ENCODE measurements around the gene BCR.

The BCR gene

GRCh38 chr22:23263651-23264555 lies 83.6 kb downstream of the BCR start:
- no peak overlapping the region for H3K4me3 ChIP-seq (ENCODE audit: low read depth, low read length)
- no peak for TF ChIP-seq CTCF (IDR thresholded peaks at IDR 0.05; ENCODE audit: low read depth, low read length)

DNA sequence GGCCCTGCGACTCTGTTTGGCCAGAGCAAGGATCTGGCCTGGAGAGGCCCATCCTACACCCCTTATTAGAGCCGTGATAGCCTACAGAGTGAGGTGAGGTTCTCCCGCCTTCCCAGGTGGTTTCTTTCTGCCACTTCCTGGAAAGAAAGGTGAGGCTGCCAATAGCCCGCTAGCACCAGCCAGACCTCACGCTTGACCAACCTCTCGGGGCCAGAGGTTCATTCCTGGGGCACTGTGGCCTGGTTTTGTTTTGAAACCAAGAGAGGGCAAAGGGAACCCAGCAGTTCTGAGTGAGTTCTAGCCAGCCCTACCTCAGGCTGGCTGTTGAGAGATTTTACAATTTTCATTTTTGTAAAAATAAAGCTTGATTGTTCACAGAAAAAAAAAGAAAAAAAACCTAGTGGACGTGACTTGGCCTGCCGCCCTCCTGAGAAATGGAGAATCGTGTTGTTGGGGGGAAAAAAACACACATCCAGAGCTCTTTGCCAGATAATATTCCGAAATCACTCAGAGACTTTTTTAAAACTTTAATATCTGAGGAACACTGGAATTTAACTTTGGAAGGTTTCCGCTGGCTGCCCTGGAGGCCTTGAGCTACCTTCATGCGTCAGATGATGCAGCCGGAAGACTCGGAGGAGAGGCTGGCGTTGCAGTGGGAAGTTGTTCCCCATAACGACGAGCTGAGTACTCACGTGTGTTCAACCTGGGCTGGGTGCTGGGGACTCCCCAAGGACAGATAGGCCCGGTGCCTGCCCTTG lies 84.5 kb downstream of the BCR start:
- TF ChIP-seq CTCF (IDR thresholded peaks at IDR 0.05; ENCODE audit: low read depth, low read length), result no peak
- no peak overlapping the region for H3K4me3 ChIP-seq (ENCODE audit: low read depth, low read length)

DNA sequence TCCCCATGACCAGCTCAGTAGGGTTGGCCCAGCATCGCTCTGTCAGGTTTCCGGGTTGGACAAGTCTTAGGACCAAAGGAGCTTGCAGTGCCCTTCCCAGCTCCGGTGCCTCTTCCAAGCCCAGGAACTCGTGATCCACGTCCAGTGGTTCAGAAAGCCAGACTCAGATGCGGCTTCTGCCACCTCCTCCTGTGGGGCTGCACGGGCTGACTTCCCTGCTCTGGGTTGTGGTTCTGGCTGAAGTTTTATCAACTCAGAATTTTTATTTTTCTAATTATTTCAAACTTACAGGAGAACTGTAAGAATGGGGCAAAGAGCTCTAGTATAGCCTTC lies 85.0 kb downstream of the BCR start:
- H3K4me3 ChIP-seq (ENCODE audit: low read depth, low read length), result no peak overlapping the region
- no peak for TF ChIP-seq CTCF (IDR thresholded peaks at IDR 0.05; ENCODE audit: low read depth, low read length)

- H3K4me3 ChIP-seq (ENCODE audit: low read depth, low read length), result no peak overlapping the region
- no peak for TF ChIP-seq CTCF (IDR thresholded peaks at IDR 0.05; ENCODE audit: low read depth, low read length)
These were observed 86.5 kb downstream of the BCR start for GRCh38 chr22:23266780-23267179.

- no peak overlapping the region for H3K4me3 ChIP-seq (ENCODE audit: low read depth, low read length)
- TF ChIP-seq CTCF (IDR thresholded peaks at IDR 0.05; ENCODE audit: low read depth, low read length), result no peak
These were observed 87.1 kb downstream of the BCR start for GRCh38 chr22:23267226-23268043.

GRCh38 chr22:23268139-23268712 lies 87.9 kb downstream of the BCR start:
- no peak for TF ChIP-seq CTCF (IDR thresholded peaks at IDR 0.05; ENCODE audit: low read depth, low read length)
- no peak overlapping the region for H3K4me3 ChIP-seq (ENCODE audit: low read depth, low read length)

Data from WI38 (cell line).